K562 (cell line): Measurements from ENCODE around the gene RPN1.

Experiments used
- ARID2 ChIP-seq: fragments of 450-650 bp; IDR thresholded peaks from 2 replicates; pipeline ENCODE4 v1.6.1; 2017; ENCODE audit warnings: antibody characterized with exemption, mild to moderate bottlenecking
- TSHZ1 ChIP-seq: fragments of 250-450 bp; sonication (Bioruptor Pico); IDR thresholded peaks from 2 replicates; pipeline ENCODE4 v1.4.0; 2020; ENCODE audit warnings: mild to moderate bottlenecking, moderate library complexity
- ZFP36 ChIP-seq: fragments of 150-350 bp; IDR thresholded peaks from 2 replicates; pipeline ENCODE4 v1.6.1; 2018; ENCODE audit warnings: low read length, low read depth; ENCODE audit not compliant: partially characterized antibody
- ZNF76 ChIP-seq: fragments of 250-450 bp; sonication (Bioruptor Pico); IDR thresholded peaks from 2 replicates; pipeline ENCODE4 v1.4.0; 2020; ENCODE audit warnings: mild to moderate bottlenecking, moderate library complexity, borderline replicate concordance
- TF ChIP-seq, protein P1 (sequence below), 2 experiments: fragments of 450-650 bp in 1 of 2; sonication (generic) in 1 of 2; formaldehyde crosslinking in 1 of 2; IDR thresholded peaks in 1 of 2; conservative IDR thresholded peaks in 1 of 2; 2 replicates each; pipeline versions ENCODE4 v1.6.1 to v1.8.1; 2016 to 2023; ENCODE audit warnings: mild to moderate bottlenecking in 2 of 2, moderate library complexity in 2 of 2, inconsistent platforms in 1 of 2, missing genetic modification reagents in 1 of 2

DNA sequence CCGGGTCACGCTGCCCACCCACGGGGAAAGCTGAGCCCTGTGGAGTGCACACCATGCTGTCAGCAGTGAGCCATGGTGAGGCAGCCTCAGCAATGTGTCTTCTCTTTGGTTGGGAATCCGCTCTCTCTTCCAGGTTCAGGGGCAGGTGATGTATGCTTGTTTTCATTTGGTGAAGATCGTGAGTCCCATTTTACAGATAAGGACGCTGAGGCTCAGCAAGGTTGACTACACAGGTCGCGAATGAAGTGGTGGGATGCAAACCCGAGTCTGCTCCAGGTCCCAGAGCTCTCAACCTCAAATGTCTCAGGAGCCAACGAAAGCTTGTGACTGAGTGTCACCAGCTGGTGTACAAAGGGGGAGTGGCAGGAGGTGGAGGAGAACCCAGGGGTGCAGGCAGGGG is 74.3 kb downstream of the RPN1 start:
- TF ChIP-seq ZNF76 (CRISPR knock-in tag) (no peak), ZFP36 (no peak), ARID2 (no peak), TSHZ1 (CRISPR knock-in tag) (no peak)
- TF ChIP-seq, protein P1, sequence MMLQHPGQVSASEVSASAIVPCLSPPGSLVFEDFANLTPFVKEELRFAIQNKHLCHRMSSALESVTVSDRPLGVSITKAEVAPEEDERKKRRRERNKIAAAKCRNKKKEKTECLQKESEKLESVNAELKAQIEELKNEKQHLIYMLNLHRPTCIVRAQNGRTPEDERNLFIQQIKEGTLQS (IDR thresholded peaks at IDR 0.05) = no peak
- TF ChIP-seq, protein P1 (CRISPR knock-in tag; conservative IDR thresholded peaks at IDR 0.05) = no peak
